ENCODE measurements around the gene SIRPG. TPM values are rescaled to one million over a fixed set of nuclear protein-coding genes. Genes with fewer than 3 reads are reported as not detected.

Gene SIRPG
- total and polyA plus RNA-seq, 4 donors = 0.32 to 0.71 (median 0.42) TPM; not detected in 1

DNA sequence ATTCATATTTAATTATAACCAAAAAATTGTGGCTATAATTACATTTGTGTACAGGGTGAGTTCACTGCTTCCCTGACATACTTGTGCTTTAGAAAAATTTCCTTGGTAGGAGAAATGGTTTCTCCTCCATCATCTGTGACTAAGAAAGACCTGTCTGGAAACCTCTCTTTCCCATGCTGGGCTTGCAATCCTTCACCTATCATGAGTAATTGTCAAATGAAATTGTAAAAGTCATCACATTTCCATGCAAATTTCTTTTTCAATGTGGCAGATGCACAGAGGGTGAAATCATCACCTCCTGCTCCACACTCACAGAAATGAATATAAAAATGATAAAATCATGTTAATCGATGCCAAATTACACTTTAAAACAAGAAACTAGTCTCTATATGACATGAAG lies 36.3 kb downstream of the SIRPG start:
- DNase-seq (ENCODE audit: low spot score) = no peak
- Histone ChIP-seq H3K9ac (ENCODE audit: low read depth in 1 of 2, low read length in 2 of 2) (no peak overlapping the region), H3K36me3 (ENCODE audit: control insufficient read depth in 4 of 4, insufficient read depth in 3 of 4, low read depth in 1 of 4, low read length in 3 of 4) (no peaks in the 10 kb centered on the region), H3K4me1 (ENCODE audit: control insufficient read depth in 4 of 4, insufficient read depth in 4 of 4, low read length in 3 of 4) (peaks cover 0 to 5% (median 0%) of the 10 kb centered on the region in 4 donors), H3K4me3 (ENCODE audit: low read depth in 1 of 3, low read length in 3 of 3) (no peak overlapping the region), H3K27ac (ENCODE audit: low read depth in 1 of 2, low read length in 2 of 2) (no peak overlapping the region), H3K27me3 (ENCODE audit: control insufficient read depth in 4 of 4, insufficient read depth in 4 of 4, low read length in 3 of 4) (peaks cover 0 to 2% (median 0%) of the 10 kb centered on the region in 4 donors), H3K9me3 (ENCODE audit: control insufficient read depth in 4 of 4, low read length in 3 of 4) (peaks cover 0 to 5% (median 2%) of the 10 kb centered on the region in 4 donors)
- TF ChIP-seq EGR1 (IDR thresholded peaks at IDR 0.05; ENCODE audit: low read depth in 2 of 2) = no peak
- TF ChIP-seq NR2F2 (IDR thresholded peaks at IDR 0.05) = no peak
- TF ChIP-seq ZBTB33 (IDR thresholded peaks at IDR 0.05) = no peak
- TF ChIP-seq, protein P1, sequence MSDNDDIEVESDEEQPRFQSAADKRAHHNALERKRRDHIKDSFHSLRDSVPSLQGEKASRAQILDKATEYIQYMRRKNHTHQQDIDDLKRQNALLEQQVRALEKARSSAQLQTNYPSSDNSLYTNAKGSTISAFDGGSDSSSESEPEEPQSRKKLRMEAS (IDR thresholded peaks at IDR 0.05) = no peak
- no peak for TF ChIP-seq RXRA (IDR thresholded peaks at IDR 0.05)
- no peak for TF ChIP-seq RAD21 (IDR thresholded peaks at IDR 0.05)
- TF ChIP-seq REST (IDR thresholded peaks at IDR 0.05) = no peak
- no peak for TF ChIP-seq ATF3 (IDR thresholded peaks at IDR 0.05)
- TF ChIP-seq GABPA (IDR thresholded peaks at IDR 0.05 in 1 of 2, conservative IDR thresholded peaks at IDR 0.05 in 1 of 2) = no peak
- no peak for TF ChIP-seq JUND (IDR thresholded peaks at IDR 0.05)
- TF ChIP-seq YY1 (IDR thresholded peaks at IDR 0.05) = no peak
- TF ChIP-seq FOXA1 (IDR thresholded peaks at IDR 0.05) = no peak
- 75% methylated on average over 1 of the region's 1 CpG for WGBS

DNA sequence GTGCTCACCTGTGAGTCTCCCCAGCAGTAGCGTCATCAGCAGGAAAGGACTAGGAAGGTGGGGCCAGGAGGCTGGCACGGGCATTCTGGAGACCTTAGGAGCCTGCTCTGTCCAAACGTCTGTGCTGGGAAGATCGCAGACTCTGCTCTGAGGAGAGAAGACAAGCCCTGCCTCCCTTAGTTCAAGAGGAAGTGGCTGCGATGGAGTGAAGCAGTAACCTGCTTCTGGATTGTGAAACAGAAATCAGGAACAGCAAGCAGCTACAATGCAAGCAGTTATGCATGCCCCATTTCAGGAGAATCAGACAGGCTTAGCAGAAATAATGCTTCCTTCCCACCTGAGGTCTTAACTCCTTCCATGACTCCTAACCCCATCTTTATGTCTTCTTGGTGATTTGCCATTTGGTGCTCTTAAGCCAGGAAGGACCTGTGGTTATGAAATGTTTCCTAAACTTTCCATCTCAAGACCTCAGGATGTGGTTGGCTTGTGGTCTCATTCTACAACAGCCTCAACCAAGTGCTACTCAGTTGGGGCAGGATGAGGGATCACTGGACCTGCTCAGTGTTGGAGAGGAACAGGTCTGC lies 37.6 kb downstream of the SIRPG start, which contains the start of gene SIRPB1:
Gene SIRPB1, minus strand, starts transcription at position 149 of the 584 bp plus-strand sequence. Its CDS starts 65 bp downstream, at position 84.
- Histone ChIP-seq H3K9me3 (ENCODE audit: control insufficient read depth in 4 of 4, low read length in 3 of 4) (peaks cover 0 to 5% (median 2%) of the 10 kb centered on the region in 4 donors), H3K27me3 (ENCODE audit: control insufficient read depth in 4 of 4, insufficient read depth in 4 of 4, low read length in 3 of 4) (peaks cover 0 to 2% (median 0%) of the 10 kb centered on the region in 4 donors), H3K36me3 (ENCODE audit: control insufficient read depth in 4 of 4, insufficient read depth in 3 of 4, low read depth in 1 of 4, low read length in 3 of 4) (no peaks in the 10 kb centered on the region), H3K27ac (ENCODE audit: low read depth in 1 of 2, low read length in 2 of 2) (peak within 1 kb of the TSS; percentile 51 to 73), H3K9ac (ENCODE audit: low read depth in 1 of 2, low read length in 2 of 2) (no peak within 1 kb of the TSS), H3K4me1 (ENCODE audit: control insufficient read depth in 4 of 4, insufficient read depth in 4 of 4, low read length in 3 of 4) (peaks cover 0 to 5% (median 0%) of the 10 kb centered on the region in 4 donors), H3K4me3 (ENCODE audit: low read depth in 1 of 3, low read length in 3 of 3) (peak within 1 kb of the TSS in 1 of 3 donors; percentile 12)
- WGBS = 57% methylated on average over 5 of the region's 5 CpGs
- no peak for TF ChIP-seq FOXA2 (IDR thresholded peaks at IDR 0.05)
- TF ChIP-seq EGR1 (IDR thresholded peaks at IDR 0.05; ENCODE audit: low read depth in 2 of 2) = no peak
- TF ChIP-seq ZBTB33 (IDR thresholded peaks at IDR 0.05) = no peak
- no peak for TF ChIP-seq RAD21 (IDR thresholded peaks at IDR 0.05)
- TF ChIP-seq NR2F2 (IDR thresholded peaks at IDR 0.05) = no peak
- no peak for TF ChIP-seq HNF4A (conservative IDR thresholded peaks at IDR 0.05)
- no peak for TF ChIP-seq SP1 (IDR thresholded peaks at IDR 0.05)
- no peak for TF ChIP-seq JUND (IDR thresholded peaks at IDR 0.05)
- TF ChIP-seq REST (IDR thresholded peaks at IDR 0.05) = no peak
- TF ChIP-seq GABPA (IDR thresholded peaks at IDR 0.05 in 1 of 2, conservative IDR thresholded peaks at IDR 0.05 in 1 of 2) = no peak
- no peak for TF ChIP-seq ATF3 (IDR thresholded peaks at IDR 0.05)
- TF ChIP-seq, protein P1 (IDR thresholded peaks at IDR 0.05) = no peak
- TF ChIP-seq RXRA (IDR thresholded peaks at IDR 0.05) = no peak
- TF ChIP-seq YY1 (IDR thresholded peaks at IDR 0.05) = no peak
- DNase-seq (ENCODE audit: low spot score) = no peak

Measured in liver (tissue), 9 donors.